Uterus (tissue), 2 donors: Measurements from ENCODE around the gene SKOR1.

Experiments used
- CTCF ChIP-seq, 4 experiments: fragments of 200-600 bp in 2 of 4; fragments of 450-650 bp in 2 of 4; sonication (generic) in 2 of 4; IDR thresholded peaks; one replicate each; pipeline ENCODE4 v1.5.1; 2016 to 2019; ENCODE audit warnings: antibody characterized with exemption in 4 of 4, mild to moderate bottlenecking in 2 of 4, moderate library complexity in 1 of 4
- POLR2A ChIP-seq, 2 donors: fragments of 450-650 bp; IDR thresholded peaks; one replicate each; pipeline ENCODE4 v1.6.1; 2016; ENCODE audit warnings: antibody characterized with exemption in 2 of 2, mild to moderate bottlenecking in 1 of 2, moderate library complexity in 1 of 2

- TF ChIP-seq POLR2A (IDR thresholded peaks at IDR 0.05) (no peak), CTCF (IDR thresholded peaks at IDR 0.05) (no peak)
These were observed 15.9 kb upstream of the SKOR1 start for GRCh38 chr15:67809441-67809840.
